ENCODE results near the gene NR5A1.

Gene NR5A1

GRCh38 chr9:124437086-124437485 lies 70.1 kb downstream of the NR5A1 start:
- no peak for DNase-seq

GRCh38 chr9:124436320-124436719 lies 70.9 kb downstream of the NR5A1 start:
- DNase-seq = no peak

Data from cortex of kidney (tissue), 1 donor.